ENCODE data around the gene ITGA2B. TPM values are rescaled to one million over a fixed set of nuclear protein-coding genes. Genes with fewer than 3 reads are reported as not detected.

Gene ITGA2B
- total and polyA plus RNA-seq, 2 of the 13 experiments (the other 11 are each of a cell fraction or from before 2014, with no cell fraction given): 0.38 to 1.1 TPM

DNA sequence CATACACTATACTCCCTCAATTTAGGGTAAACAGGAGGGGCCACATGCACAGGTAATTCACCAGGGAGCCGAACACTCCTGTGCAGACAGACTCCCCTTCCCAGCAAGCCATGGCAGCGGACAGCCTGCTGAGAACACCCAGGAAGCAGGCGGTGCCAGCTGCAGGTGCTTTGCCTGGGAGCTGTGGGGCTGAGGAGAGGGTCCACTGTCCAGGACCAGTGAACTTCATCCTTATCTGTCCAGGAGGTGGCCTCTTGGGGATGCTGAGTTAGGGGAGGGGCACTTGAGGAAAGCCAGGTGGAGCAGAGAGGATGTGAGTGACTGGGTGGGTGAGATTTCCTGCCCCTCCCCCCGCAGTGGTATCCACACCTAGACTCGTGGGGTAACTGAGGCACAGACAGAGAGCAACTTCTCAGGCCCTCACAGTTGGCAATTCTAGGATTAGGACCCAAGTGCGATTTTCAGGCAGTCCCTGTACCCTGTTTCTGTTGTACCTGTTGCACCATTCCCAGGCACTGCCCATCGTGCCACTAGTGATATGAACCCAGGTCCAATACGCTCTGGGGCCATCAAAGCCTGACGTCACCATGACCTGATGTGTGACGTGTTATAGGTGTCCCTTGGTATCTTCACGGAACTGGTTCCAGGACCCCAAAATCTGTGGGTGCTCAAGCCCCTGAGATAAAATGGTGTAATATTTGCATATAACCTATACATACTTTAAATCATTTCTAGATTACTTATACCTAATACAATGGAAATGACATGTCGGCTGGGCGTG lies 43.2 kb downstream of the ITGA2B start (continued):
- TF ChIP-seq, protein P1, sequence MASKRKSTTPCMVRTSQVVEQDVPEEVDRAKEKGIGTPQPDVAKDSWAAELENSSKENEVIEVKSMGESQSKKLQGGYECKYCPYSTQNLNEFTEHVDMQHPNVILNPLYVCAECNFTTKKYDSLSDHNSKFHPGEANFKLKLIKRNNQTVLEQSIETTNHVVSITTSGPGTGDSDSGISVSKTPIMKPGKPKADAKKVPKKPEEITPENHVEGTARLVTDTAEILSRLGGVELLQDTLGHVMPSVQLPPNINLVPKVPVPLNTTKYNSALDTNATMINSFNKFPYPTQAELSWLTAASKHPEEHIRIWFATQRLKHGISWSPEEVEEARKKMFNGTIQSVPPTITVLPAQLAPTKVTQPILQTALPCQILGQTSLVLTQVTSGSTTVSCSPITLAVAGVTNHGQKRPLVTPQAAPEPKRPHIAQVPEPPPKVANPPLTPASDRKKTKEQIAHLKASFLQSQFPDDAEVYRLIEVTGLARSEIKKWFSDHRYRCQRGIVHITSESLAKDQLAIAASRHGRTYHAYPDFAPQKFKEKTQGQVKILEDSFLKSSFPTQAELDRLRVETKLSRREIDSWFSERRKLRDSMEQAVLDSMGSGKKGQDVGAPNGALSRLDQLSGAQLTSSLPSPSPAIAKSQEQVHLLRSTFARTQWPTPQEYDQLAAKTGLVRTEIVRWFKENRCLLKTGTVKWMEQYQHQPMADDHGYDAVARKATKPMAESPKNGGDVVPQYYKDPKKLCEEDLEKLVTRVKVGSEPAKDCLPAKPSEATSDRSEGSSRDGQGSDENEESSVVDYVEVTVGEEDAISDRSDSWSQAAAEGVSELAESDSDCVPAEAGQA (IDR thresholded peaks at IDR 0.05; ENCODE audit: low read depth): no peak
- TF ChIP-seq, protein P1 (CRISPR knock-in tag; IDR thresholded peaks at IDR 0.05; ENCODE audit: borderline replicate concordance): no peak
- TF ChIP-seq POLR2A (IDR thresholded peaks at IDR 0.05; ENCODE audit: insufficient read depth in 1 of 2, low read depth in 2 of 2, low read length in 2 of 2): no peak
- TF ChIP-seq ZNF737 (CRISPR knock-in tag; IDR thresholded peaks at IDR 0.05; ENCODE audit: borderline replicate concordance): 0 out of 2 replicates have a peak, but pooled peaks have one; percentile 76
- TF ChIP-seq, protein P2, sequence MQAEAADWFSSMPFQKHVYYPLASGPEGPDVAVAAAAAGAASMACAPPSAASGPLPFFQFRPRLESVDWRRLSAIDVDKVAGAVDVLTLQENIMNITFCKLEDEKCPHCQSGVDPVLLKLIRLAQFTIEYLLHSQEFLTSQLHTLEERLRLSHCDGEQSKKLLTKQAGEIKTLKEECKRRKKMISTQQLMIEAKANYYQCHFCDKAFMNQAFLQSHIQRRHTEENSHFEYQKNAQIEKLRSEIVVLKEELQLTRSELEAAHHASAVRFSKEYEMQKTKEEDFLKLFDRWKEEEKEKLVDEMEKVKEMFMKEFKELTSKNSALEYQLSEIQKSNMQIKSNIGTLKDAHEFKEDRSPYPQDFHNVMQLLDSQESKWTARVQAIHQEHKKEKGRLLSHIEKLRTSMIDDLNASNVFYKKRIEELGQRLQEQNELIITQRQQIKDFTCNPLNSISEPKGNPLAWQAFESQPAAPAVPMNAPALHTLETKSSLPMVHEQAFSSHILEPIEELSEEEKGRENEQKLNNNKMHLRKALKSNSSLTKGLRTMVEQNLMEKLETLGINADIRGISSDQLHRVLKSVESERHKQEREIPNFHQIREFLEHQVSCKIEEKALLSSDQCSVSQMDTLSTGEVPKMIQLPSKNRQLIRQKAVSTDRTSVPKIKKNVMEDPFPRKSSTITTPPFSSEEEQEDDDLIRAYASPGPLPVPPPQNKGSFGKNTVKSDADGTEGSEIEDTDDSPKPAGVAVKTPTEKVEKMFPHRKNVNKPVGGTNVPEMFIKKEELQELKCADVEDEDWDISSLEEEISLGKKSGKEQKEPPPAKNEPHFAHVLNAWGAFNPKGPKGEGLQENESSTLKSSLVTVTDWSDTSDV (CRISPR knock-in tag; IDR thresholded peaks at IDR 0.05): 0 out of 2 replicates have a peak, but pooled peaks have one; percentile 52
- no peak for TF ChIP-seq KLF11 (CRISPR knock-in tag; IDR thresholded peaks at IDR 0.05)
- TF ChIP-seq ZNF24 (IDR thresholded peaks at IDR 0.05): no peak
- 0 out of 2 replicates have a peak, but pooled peaks have one; percentile 48 for TF ChIP-seq ZNF296 (CRISPR knock-in tag; conservative IDR thresholded peaks at IDR 0.05)
- no peak for TF ChIP-seq ZNF543 (CRISPR knock-in tag; IDR thresholded peaks at IDR 0.05)
- TF ChIP-seq NR2F2 (IDR thresholded peaks at IDR 0.05; ENCODE audit: borderline replicate concordance, low read depth): no peak
- TF ChIP-seq, protein P3, sequence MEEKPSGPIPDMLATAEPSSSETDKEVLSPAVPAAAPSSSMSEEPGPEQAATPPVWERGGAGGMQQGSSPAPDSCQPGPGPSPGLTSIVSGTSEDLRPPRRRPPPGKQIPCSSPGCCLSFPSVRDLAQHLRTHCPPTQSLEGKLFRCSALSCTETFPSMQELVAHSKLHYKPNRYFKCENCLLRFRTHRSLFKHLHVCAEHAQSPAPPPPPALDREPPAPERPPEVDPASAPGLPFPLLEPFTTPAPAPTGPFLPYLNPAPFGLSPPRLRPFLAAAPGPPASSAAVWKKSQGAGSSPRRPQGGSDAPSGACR (CRISPR knock-in tag; IDR thresholded peaks at IDR 0.05): 0 out of 2 replicates have a peak, but pooled peaks have one; percentile 14
- TF ChIP-seq ZKSCAN5 (CRISPR knock-in tag; IDR thresholded peaks at IDR 0.05): no peak
- no peak for TF ChIP-seq ZNF720 (CRISPR knock-in tag; IDR thresholded peaks at IDR 0.05)
- TF ChIP-seq PPARG (CRISPR knock-in tag; conservative IDR thresholded peaks at IDR 0.05): no peak
